Erythroblast (primary cell): Measurements from ENCODE around the gene C12orf75.

ENCODE experiments used
- GATA1 ChIP-seq: IDR thresholded peaks from 2 replicates; pipeline ENCODE4 v1.6.1; 2011; ENCODE audit warnings: low read depth, mild to moderate bottlenecking, control low read depth, low read length, moderate library complexity
- POLR2A ChIP-seq: IDR thresholded peaks from 2 replicates; pipeline ENCODE4 v1.6.1; 2011; ENCODE audit warnings: mild to moderate bottlenecking, low read length

GRCh38 chr12:105338966-105339365 is 8.5 kb downstream of the C12orf75 start:
- TF ChIP-seq POLR2A (no peak), GATA1 (no peak)
